HG02840 (cell line): ENCODE results near the gene POLD1.

ENCODE experiments used
- ATAC-seq: cut with Tn5 transposase; IDR thresholded peaks from one replicate; pipeline ENCODE4 v1.9.1; 2021; ENCODE audit warnings: mild to moderate bottlenecking, moderate library complexity, moderate number of reproducible peaks; ENCODE audit not compliant: unreplicated experiment, low FRiP score

The POLD1 gene

DNA sequence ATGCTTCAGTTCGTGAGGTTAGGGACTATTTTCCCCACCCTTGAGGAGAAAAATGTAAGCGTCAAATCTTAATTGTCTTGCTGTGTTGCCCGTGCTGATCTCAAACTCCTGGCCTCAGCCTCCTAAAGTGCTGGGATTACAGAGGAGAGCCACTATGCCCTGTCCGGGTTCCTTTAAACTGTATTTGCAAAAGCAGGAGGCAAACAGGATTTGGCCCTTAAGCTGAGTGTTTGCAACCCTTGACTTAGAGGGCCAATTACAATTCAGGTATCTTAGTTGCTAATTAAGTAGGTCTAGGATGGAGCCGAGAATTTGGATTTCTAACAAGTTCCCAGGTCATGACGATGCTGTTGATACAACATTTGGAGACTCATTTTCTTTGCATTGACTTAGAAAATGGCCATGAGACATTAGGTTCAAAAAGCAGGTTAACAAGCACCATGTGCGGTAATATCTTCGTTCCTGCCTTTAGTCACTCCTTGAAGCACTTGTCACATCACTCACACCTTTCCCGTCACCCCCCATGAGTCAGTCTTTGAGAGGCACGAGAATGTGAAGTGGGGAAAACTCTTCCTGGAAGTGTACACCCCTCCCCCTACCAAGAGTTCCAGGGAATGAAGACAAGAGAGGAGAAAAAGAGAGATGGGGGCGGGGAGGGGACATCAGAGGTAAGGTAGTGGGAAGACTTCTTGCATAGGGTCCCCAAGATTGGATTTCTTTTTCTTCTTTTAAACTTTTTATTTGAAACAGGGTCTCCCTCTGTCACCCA lies 21.3 kb upstream of the POLD1 start:
- ATAC-seq = no peak

GRCh38 chr19:50365434-50366306 lies 18.5 kb upstream of the POLD1 start, which contains the start of gene NAPSA:
Gene NAPSA, minus strand, starts transcription at chr19:50365639. Its CDS starts 18 bp downstream, at chr19:50365621.
- no peak for ATAC-seq

DNA sequence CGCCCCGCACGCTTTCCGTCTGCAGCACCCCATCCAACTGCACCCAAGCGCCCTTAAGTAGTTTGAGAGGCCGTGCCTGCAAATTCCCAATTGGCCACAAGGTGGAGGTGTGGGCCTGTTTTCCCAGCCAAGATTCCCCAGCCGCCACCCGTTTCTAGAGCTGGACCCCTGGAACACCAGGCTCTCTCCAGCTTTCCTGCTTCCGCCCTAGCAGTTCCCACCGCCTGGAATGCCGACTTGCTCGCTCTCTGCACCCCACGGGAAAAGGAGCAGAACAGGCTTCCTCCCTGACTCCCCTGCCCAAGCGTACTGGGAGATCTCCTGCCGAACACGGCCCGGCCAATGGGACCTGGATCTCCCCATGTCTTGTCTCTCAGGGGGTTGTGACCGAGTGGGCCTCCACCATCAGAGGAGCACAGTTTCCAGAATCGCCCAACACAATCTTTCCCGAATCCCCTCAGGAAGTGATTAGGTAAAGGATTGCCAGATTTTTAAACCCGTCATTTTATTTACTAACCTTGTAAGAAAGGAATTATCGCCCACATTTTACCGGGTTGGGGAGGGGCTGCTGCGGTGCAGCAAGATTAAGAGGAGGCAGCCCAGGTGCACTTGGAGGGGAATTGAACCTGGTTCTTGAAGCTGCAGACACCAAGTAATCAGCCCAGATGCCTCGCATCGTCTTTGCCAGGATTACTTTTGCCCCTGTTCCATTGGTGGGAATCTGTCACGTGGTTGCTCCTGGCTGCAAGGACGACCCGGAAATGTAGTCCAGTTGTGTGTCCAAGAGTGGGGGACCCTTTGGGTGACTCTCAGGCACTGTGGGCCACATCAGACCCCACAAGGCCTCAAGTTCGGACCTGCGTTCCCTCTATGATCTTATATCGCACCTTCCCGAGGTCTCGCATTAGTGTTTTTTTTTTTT lies 15.2 kb upstream of the POLD1 start:
- ATAC-seq = peak; percentile 48

DNA sequence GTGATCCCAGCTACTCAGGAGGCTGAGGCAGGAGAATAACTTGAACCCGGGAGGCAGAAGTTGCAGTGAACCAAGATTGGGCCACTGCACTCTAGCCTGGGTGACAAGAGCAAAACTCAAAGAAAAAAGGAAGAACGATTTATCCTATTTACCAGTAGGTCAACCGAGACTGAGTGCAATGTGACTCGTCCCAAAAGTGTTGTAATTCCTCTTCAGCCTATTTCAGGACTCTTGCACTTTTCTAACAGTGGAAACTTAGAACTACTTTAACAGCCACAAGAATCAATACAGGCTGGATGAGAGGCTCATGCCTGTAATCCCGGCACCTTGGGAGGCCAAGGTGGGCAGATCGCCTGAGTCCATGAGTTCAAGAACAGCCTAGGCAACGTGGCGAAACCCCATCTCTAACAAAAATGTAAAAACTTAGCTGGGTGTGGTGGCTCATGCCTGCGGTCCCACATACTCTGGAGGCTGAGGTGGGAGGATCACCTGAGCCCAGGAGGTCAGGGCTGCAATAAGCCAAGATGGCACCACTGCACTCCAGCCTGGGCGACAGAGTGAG lies 12.2 kb upstream of the POLD1 start:
- no peak for ATAC-seq

GRCh38 chr19:50376166-50377050 lies 7.7 kb upstream of the POLD1 start, which contains the start of gene NR1H2:
Gene NR1H2, plus strand, starts transcription at chr19:50376457. Its CDS starts 1,149 bp downstream, at chr19:50377606.
- peak; percentile 86 for ATAC-seq

GRCh38 chr19:50377051-50377461 lies 7.1 kb upstream of the POLD1 start:
- ATAC-seq = no peak

DNA sequence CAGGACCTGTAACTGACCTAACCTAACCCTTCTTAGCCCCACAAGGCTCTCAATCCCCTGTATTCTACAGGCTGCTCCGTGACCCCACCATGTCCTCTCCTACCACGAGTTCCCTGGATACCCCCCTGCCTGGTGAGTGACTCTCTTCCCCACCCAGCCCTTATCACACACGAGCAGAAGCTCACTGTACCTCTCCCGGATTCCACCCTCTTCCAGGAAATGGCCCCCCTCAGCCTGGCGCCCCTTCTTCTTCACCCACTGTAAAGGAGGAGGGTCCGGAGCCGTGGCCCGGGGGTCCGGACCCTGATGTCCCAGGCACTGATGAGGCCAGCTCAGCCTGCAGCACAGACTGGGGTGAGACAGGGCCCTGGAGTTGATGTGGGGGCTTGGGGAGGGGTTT lies 6.6 kb upstream of the POLD1 start:
- ATAC-seq = no peak

- ATAC-seq = no peak
Observed at GRCh38 chr19:50378169-50378862, 5.8 kb upstream of the POLD1 start.

DNA sequence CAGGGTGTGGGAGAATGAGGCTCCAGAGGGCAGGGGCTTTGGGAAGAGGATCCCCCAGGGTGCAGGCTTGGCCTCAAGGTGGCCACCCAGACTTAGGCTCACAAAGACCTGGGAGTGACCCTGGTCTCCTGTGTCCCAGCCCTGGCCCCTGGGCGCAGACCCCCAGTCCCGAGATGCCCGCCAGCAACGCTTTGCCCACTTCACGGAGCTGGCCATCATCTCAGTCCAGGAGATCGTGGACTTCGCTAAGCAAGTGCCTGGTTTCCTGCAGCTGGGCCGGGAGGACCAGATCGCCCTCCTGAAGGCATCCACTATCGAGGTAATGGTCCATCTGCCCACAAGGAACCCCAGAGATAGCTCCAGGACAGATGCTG lies 5.3 kb upstream of the POLD1 start:
- no peak for ATAC-seq

GRCh38 chr19:50379602-50380001 lies 4.5 kb upstream of the POLD1 start:
- ATAC-seq = no peak

GRCh38 chr19:50380137-50380536 lies 4.0 kb upstream of the POLD1 start:
- no peak for ATAC-seq

DNA sequence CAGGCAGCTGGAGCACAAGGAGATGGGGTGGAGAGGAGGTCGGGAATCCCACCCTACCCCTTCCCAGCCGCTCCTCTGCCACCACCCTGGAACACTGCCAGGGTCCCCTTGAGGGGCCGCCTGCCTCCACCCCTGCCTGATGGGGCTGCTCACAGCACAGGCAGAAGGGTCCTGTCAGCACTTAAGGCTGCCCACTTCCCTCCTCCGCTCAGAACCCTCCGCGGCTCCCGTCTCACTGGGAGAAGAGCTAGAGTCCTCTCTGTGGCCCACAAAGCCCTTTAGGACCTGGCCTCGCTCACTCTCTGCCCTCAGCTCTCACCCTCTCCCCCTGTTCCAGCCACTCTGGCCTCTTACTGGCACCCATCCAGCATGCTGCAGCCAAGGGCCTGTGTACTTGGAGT lies 3.4 kb upstream of the POLD1 start:
- no peak for ATAC-seq

GRCh38 chr19:50381881-50382729 lies 2.0 kb upstream of the POLD1 start:
- no peak for ATAC-seq

DNA sequence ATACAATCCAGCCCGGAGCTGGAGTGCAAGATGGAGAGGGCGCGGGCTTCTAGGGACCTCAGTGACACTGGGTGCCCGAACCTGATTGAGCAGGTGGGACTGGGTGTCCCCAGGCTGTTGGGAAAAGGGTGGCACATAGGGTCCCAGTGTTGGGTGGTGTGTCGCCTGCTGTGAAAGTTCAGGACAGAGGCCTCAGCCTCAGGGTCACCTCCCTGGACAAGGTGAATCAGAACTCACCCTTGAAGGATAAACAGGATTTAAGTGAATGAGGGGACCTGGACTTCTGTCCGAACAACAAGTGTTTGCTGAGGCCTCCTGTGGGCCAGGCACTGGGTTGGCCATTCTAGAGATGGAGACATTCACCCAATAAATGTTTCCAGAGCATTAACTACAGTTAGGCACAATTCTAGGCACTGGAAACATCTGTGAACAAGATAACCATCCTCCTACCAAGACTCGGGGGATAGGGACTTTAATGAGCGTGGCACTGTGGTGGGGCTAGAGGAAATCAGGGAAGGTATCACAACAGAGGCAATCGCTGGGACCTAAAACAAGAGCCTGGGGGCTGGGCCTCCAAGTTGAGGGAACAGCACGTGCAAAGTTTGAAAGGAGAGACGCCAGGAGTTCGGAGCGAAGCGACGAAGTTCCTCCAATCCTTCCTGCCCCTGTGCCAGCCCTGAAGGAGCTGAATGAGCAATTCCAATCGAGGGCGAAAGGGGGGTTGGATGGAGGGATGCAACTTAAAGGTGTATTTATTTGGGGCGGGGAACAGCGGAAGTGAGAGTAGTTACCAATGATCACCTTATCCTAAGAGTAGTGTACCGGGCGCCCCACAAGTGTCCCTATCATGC lies 921 bp upstream of the POLD1 start:
- ATAC-seq = no peak

DNA sequence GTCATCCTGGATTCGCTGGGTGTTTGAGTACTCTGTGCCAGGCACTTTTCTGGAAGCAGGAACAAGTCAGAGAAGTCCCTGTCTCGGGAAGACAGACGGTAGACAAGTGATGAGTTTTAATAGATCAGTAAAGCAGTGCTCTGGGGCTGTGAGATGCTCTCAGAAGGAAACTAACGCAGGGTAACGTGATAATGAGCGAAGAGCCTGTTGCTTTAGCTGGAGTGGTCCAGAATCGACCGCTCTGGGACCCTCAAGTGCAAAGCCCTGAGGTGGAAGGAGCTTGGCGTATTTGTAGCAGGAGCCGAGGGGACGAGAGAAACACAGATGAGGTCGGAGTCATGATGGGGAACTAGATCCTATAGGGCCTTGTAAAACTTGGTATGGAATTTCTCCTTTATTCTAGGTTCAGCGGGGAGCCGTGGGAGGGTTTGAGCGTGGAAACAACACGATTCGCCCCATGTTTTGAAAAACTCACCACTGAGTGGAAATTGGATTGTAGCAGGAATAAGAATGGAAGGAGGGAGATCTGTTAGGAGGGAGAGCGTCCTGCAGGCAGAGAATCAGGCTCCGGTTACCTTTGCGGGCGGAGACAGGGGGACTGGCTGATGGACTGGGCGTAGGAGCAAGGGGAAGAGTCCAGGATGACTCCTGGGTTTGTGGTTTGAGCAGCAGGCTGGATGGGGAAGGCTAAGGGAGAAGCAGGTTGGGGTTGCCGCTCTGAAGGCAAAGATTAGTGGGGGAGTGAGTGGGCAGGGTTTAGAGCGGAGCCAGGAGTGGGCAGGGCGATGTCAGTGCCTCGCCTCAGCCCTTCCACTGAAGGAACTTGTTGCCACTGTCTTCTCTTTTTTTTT lies 763 bp downstream of the POLD1 start:
- ATAC-seq = no peak
